ENCODE data around the gene DLG4. TPM values are rescaled to one million over a fixed set of nuclear protein-coding genes. Genes with fewer than 3 reads are reported as not detected.

The DLG4 gene
- total RNA-seq, 2 donors from 2014 or later = 16.2 to 16.7 TPM

DNA sequence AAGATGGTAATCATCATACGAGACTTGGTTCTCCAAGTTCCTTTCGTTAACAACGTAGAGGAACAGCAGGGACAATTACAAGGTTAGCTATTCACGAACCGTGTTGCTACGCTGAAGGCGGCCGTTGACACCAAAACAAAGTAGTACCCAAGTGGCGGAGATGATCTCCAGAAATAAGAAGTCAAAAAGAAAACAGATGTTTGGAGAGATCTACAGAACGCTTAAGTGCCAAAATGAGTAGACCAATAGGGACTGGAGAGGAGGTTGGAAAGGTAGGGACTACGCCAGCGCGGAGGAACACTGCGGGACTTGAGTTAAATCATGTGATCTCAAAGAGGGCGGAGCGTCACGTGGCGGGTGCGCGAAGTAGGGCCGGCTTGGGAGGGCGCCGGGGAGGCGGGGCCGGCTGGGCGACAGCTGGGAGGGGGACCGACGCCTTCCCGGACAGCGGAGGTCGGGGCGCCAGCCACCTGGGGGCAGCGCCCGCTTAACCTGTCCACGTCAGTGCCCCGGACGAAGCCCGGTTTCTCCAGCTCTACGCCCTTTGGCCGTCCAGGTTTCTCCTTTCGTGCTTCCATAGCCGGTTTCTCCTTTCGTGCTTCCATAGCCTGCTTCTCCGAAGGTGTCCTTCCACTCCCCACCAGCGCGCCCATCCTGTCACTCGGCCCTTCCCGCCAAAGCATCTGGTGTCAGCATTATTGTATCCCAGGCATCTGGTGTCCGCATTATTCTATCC is 23.2 kb upstream of the DLG4 start:
- Mint-ChIP-seq H3K27ac (peak overlapping the region; percentile 99), H3K4me3 (peak overlapping the region; percentile 93 to 100), H3K9me3 (no peaks in the 10 kb centered on the region), H3K36me3 (ENCODE audit: insufficient read depth in 2 of 2) (peaks cover 11 to 18% of the 10 kb centered on the region in 2 donors), H3K27me3 (ENCODE audit: low read depth) (no peaks in the 10 kb centered on the region), H3K4me1 (ENCODE audit: low read depth) (peaks cover 34% of the 10 kb centered on the region)
- DNase-seq = peak; percentile 93 to 96
- peak; percentile 58 for ATAC-seq (replicated peaks in 1 of 2)

DNA sequence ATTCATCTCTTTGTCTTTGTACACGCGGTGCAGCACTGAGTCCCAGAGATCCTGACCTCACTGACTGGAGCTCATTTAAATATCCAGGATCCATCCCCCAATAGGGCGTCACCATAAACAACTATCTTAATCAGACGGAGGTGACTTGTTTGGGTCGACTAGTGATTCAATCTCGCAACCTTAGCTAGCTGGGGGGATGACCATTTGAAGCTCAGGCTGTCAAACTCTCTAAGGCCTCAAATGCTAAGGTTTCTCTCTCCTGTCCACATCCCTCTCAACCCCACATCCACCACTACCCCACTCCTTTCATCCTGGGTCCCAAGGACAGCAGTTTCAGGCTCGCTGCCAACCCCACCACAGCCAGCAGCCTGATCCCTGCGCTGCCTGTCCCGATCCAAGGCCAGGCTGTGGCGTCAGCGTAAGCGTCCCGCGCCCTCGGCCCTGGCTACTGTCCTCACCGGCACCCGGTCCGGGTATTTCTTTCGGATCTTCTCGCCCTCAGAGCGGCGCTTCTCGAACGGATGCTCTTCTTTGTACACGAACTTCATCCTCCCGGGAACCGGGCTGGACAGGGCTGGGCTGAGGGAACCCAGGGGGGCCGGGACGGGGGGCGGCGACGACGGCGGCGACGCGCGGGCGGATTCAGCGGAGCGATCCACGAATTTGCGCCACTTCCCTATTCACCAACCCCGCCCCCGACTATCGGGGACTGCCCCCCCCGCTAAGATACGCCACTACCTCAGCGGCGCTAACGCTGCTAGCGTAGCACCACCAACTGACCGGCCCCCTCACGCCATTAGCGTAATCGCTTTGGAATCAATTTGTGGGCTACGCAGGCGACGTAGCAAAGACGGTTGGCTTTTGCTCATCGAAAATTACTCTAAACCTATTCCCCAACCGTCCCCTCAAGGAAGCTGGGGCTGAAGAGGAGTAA is 22.4 kb upstream of the DLG4 start, which contains the start of gene GABARAP:
Gene GABARAP (minus strand): TSS at position 667 of the 934 bp plus-strand sequence. CDS start 119 bp downstream, at position 548.
- Mint-ChIP-seq H3K4me3 (peak within 1 kb of the TSS; percentile 93 to 100), H3K4me1 (ENCODE audit: low read depth) (peaks cover 40% of the 10 kb centered on the region), H3K27ac (peak within 1 kb of the TSS; percentile 99), H3K36me3 (ENCODE audit: insufficient read depth in 2 of 2) (peaks cover 11 to 20% of the 10 kb centered on the region in 2 donors), H3K9me3 (no peaks in the 10 kb centered on the region), H3K27me3 (ENCODE audit: low read depth) (no peaks in the 10 kb centered on the region)
- peak; percentile 92 to 93 for DNase-seq
- ATAC-seq (replicated peaks in 1 of 2) = peak; percentile 26 to 35

- peaks cover 13 to 19% of the 10 kb centered on the region in 2 donors for H3K36me3 Mint-ChIP-seq (ENCODE audit: insufficient read depth in 2 of 2)
- DNase-seq = no peak
- no peaks in the 10 kb centered on the region for H3K9me3 Mint-ChIP-seq
- H3K27me3 Mint-ChIP-seq (ENCODE audit: low read depth) = no peaks in the 10 kb centered on the region
- peak overlapping the region; percentile 99 for H3K27ac Mint-ChIP-seq
- peaks cover 48% of the 10 kb centered on the region for H3K4me1 Mint-ChIP-seq (ENCODE audit: low read depth)
- no peak for ATAC-seq (replicated peaks in 1 of 2)
- H3K4me3 Mint-ChIP-seq = peak overlapping the region; percentile 93 to 100
Observed at GRCh38 chr17:7241090-7241733, 21.6 kb upstream of the DLG4 start.

GRCh38 chr17:7240375-7240774 is 20.7 kb upstream of the DLG4 start:
- Mint-ChIP-seq H3K27ac (peak overlapping the region; percentile 76), H3K36me3 (ENCODE audit: insufficient read depth in 2 of 2) (peaks cover 12 to 16% of the 10 kb centered on the region in 2 donors), H3K4me1 (ENCODE audit: low read depth) (peaks cover 57% of the 10 kb centered on the region), H3K4me3 (peak overlapping the region; percentile 93 to 100), H3K9me3 (no peaks in the 10 kb centered on the region), H3K27me3 (ENCODE audit: low read depth) (no peaks in the 10 kb centered on the region)
- no peak for DNase-seq
- ATAC-seq (replicated peaks in 1 of 2) = no peak

- peaks cover 13 to 16% of the 10 kb centered on the region in 2 donors for H3K36me3 Mint-ChIP-seq (ENCODE audit: insufficient read depth in 2 of 2)
- peak within 1 kb of the TSS; percentile 94 for H3K27ac Mint-ChIP-seq
- no peaks in the 10 kb centered on the region for H3K9me3 Mint-ChIP-seq
- peak; percentile 96 to 98 for DNase-seq
- peak; percentile 71 to 72 for ATAC-seq (replicated peaks in 1 of 2)
- H3K27me3 Mint-ChIP-seq (ENCODE audit: low read depth) = no peaks in the 10 kb centered on the region
- peak within 1 kb of the TSS; percentile 93 to 100 for H3K4me3 Mint-ChIP-seq
- H3K4me1 Mint-ChIP-seq (ENCODE audit: low read depth) = peaks cover 66% of the 10 kb centered on the region
Observed at GRCh38 chr17:7239091-7240027, 19.7 kb upstream of the DLG4 start, which contains the start of gene PHF23. PHF23 (minus strand) TSS chr17:7239457; CDS start chr17:7239279, 178 bp downstream.

- Mint-ChIP-seq H3K36me3 (ENCODE audit: insufficient read depth in 2 of 2) (peaks cover 13 to 17% of the 10 kb centered on the region in 2 donors), H3K27me3 (ENCODE audit: low read depth) (no peaks in the 10 kb centered on the region), H3K9me3 (no peaks in the 10 kb centered on the region), H3K27ac (peak overlapping the region; percentile 94), H3K4me1 (ENCODE audit: low read depth) (peaks cover 64% of the 10 kb centered on the region), H3K4me3 (peak overlapping the region; percentile 93 to 100)
- ATAC-seq (replicated peaks in 1 of 2) (no peak), DNase-seq (peak in 1 of 2 donors; percentile 38)
Observed at GRCh38 chr17:7238420-7239090, 18.9 kb upstream of the DLG4 start.

DNA sequence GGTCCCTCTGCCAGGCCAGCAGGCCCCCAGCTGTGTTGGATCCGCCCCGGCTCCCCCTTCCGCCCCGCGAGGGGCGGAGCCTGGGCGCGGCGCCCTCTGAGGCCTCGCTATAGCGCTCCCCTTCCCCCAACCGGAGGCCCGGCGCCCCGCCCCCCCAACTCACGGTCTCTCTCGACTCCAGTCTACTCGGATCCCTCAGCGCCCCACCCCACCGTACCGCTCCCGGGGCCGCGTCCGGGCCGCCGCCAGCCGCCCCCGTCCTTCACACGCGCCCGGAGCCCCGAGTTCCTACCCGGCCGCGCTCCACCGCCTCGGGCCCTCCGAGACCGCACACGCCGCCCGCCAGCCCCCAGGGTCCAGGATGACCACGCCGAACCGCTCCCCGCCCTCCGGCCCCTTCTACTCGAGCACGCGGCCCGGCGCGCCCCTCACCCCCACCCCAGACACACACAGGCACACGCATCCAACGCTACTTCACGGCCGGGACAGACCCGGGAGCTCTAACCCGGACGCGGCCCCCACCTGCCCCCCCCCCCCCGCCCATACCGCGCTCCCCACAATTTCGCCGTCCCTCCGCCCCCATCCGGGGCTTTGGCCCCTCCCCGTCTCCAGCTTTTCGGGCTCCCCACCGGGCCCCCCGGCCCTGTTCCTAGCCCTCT is 18.3 kb upstream of the DLG4 start:
- H3K9me3 Mint-ChIP-seq = no peaks in the 10 kb centered on the region
- H3K27ac Mint-ChIP-seq = peak overlapping the region; percentile 55
- H3K4me3 Mint-ChIP-seq = peak overlapping the region; percentile 93 to 100
- peaks cover 13 to 17% of the 10 kb centered on the region in 2 donors for H3K36me3 Mint-ChIP-seq (ENCODE audit: insufficient read depth in 2 of 2)
- peaks cover 67% of the 10 kb centered on the region for H3K4me1 Mint-ChIP-seq (ENCODE audit: low read depth)
- no peaks in the 10 kb centered on the region for H3K27me3 Mint-ChIP-seq (ENCODE audit: low read depth)
- ATAC-seq (replicated peaks in 1 of 2) (peak; percentile 42 to 49), DNase-seq (peak; percentile 88 to 89)

DNA sequence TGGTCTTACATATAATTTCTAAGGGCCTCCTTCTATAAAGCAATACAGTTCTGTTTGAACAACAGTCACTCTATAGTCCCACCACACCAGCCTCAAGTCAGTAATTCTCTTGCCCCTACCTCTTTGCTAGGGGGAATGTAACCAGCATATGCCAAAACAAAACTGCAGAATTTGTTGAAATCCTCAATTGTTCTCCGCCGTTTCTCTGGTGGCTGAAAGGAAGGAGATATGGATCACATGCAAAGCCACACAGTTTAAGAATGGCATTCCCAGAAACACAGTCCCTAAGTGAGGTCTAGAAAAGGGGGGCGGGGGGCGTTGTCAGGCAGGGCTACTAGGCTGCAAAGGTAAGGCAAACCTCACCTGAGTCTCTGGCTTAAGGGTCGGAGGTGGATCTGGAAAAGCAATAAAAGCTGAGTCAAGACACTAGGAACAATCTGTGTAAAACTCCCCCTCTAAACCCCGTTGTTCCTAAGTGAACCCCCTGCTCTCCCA is 17.7 kb upstream of the DLG4 start:
- no peak for DNase-seq
- no peak for ATAC-seq (replicated peaks in 1 of 2)
- H3K36me3 Mint-ChIP-seq (ENCODE audit: insufficient read depth in 2 of 2) = peaks cover 13 to 17% of the 10 kb centered on the region in 2 donors
- peaks cover 71% of the 10 kb centered on the region for H3K4me1 Mint-ChIP-seq (ENCODE audit: low read depth)
- H3K27ac Mint-ChIP-seq = peak overlapping the region; percentile 83
- H3K27me3 Mint-ChIP-seq (ENCODE audit: low read depth) = no peaks in the 10 kb centered on the region
- H3K9me3 Mint-ChIP-seq = no peaks in the 10 kb centered on the region
- peak overlapping the region; percentile 93 to 100 for H3K4me3 Mint-ChIP-seq

- ATAC-seq (replicated peaks in 1 of 2) (no peak), DNase-seq (no peak)
- Mint-ChIP-seq H3K27ac (peak overlapping the region; percentile 83), H3K36me3 (ENCODE audit: insufficient read depth in 2 of 2) (peaks cover 11 to 13% of the 10 kb centered on the region in 2 donors), H3K9me3 (no peaks in the 10 kb centered on the region), H3K4me3 (peak overlapping the region; percentile 93 to 100), H3K4me1 (ENCODE audit: low read depth) (peaks cover 72% of the 10 kb centered on the region), H3K27me3 (ENCODE audit: low read depth) (no peaks in the 10 kb centered on the region)
Observed at GRCh38 chr17:7236808-7237207, 17.2 kb upstream of the DLG4 start.

GRCh38 chr17:7235693-7236665 is 16.3 kb upstream of the DLG4 start:
- no peaks in the 10 kb centered on the region for H3K9me3 Mint-ChIP-seq
- H3K4me3 Mint-ChIP-seq = peak overlapping the region; percentile 85 to 89
- DNase-seq (no peak), ATAC-seq (replicated peaks in 1 of 2) (no peak)
- peaks cover 72% of the 10 kb centered on the region for H3K4me1 Mint-ChIP-seq (ENCODE audit: low read depth)
- no peaks in the 10 kb centered on the region for H3K27me3 Mint-ChIP-seq (ENCODE audit: low read depth)
- H3K36me3 Mint-ChIP-seq (ENCODE audit: insufficient read depth in 2 of 2) = peaks cover 8 to 12% of the 10 kb centered on the region in 2 donors
- peak overlapping the region; percentile 11 for H3K27ac Mint-ChIP-seq

All from activated T-cell treated with anti-CD3 and anti-CD28 coated beads, Interleukin-2, amount 50 U/mL, for 72 hours (primary cell).